GM18909 (cell line): ENCODE results near the gene HPSE2.
"Not testable (repeated sequence)": the region's sequence is repeated elsewhere in the genome, so short reads cannot be mapped to it uniquely, and the experiment has no call there.

Experiments used
- ATAC-seq: cut with Tn5 transposase; IDR thresholded peaks from one replicate; pipeline ENCODE4 v1.9.1; 2021; ENCODE audit warnings: mild to moderate bottlenecking; ENCODE audit not compliant: unreplicated experiment, poor library complexity

The HPSE2 gene

GRCh38 chr10:98587156-98587837 lies 648.4 kb downstream of the HPSE2 start:
- no peak for ATAC-seq

GRCh38 chr10:98586096-98586495 lies 649.6 kb downstream of the HPSE2 start:
- no peak for ATAC-seq

- ATAC-seq: no peak
These were observed 653.3 kb downstream of the HPSE2 start for GRCh38 chr10:98582363-98582762.

GRCh38 chr10:98577578-98577977 lies 658.1 kb downstream of the HPSE2 start:
- no peak for ATAC-seq

- no peak for ATAC-seq
These were observed 658.5 kb downstream of the HPSE2 start for GRCh38 chr10:98577168-98577567.

- no peak for ATAC-seq
These were observed 659.6 kb downstream of the HPSE2 start for GRCh38 chr10:98576096-98576495.

GRCh38 chr10:98572594-98572993 lies 663.1 kb downstream of the HPSE2 start:
- no peak for ATAC-seq

- no peak for ATAC-seq
These were observed 664.8 kb downstream of the HPSE2 start for GRCh38 chr10:98570834-98571233.

- ATAC-seq: no peak
These were observed 665.8 kb downstream of the HPSE2 start for GRCh38 chr10:98569853-98570252.

GRCh38 chr10:98568551-98568950 lies 667.1 kb downstream of the HPSE2 start:
- ATAC-seq: no peak

- no peak for ATAC-seq
These were observed 668.1 kb downstream of the HPSE2 start for GRCh38 chr10:98567391-98568133.

GRCh38 chr10:98563811-98564210 lies 671.8 kb downstream of the HPSE2 start:
- no peak for ATAC-seq

GRCh38 chr10:98560565-98560964 lies 675.1 kb downstream of the HPSE2 start:
- ATAC-seq: no peak

GRCh38 chr10:98556061-98556460 lies 679.6 kb downstream of the HPSE2 start:
- ATAC-seq: no peak

GRCh38 chr10:98555021-98555619 lies 680.5 kb downstream of the HPSE2 start:
- ATAC-seq: no peak

GRCh38 chr10:98541561-98541960 lies 694.1 kb downstream of the HPSE2 start:
- not testable (repeated sequence) for ATAC-seq

GRCh38 chr10:98539578-98539977 lies 696.1 kb downstream of the HPSE2 start:
- no peak for ATAC-seq

GRCh38 chr10:98538472-98538871 lies 697.2 kb downstream of the HPSE2 start:
- no peak for ATAC-seq

- no peak for ATAC-seq
These were observed 699.1 kb downstream of the HPSE2 start for GRCh38 chr10:98536551-98536950.

- ATAC-seq: no peak
These were observed 701.8 kb downstream of the HPSE2 start for GRCh38 chr10:98533746-98534445.

GRCh38 chr10:98533241-98533640 lies 702.4 kb downstream of the HPSE2 start:
- no peak for ATAC-seq
